Measurements from ENCODE around the gene ZNF710. TPM values are rescaled to one million over a fixed set of nuclear protein-coding genes. Genes with fewer than 3 reads are reported as not detected.

The ZNF710 gene
- total RNA-seq, 4 donors from 2014 or later: 5.4 to 13.9 (median 7.0) TPM

GRCh38 chr15:89980896-89981295 lies 20.2 kb upstream of the ZNF710 start:
- no peak for TF ChIP-seq CTCF (IDR thresholded peaks at IDR 0.05)
- ATAC-seq (ENCODE audit: low FRiP score): no peak

GRCh38 chr15:89982315-89983055 lies 18.6 kb upstream of the ZNF710 start:
- no peak for ATAC-seq (ENCODE audit: low FRiP score)
- no peak for TF ChIP-seq CTCF (IDR thresholded peaks at IDR 0.05)
- no peak for DNase-seq (ENCODE audit: low spot score)

More at GRCh38 chr15:89980896-89981295, 20.2 kb upstream of the ZNF710 start:
- no peak for DNase-seq (ENCODE audit: low spot score)

GRCh38 chr15:89984001-89984400 lies 17.1 kb upstream of the ZNF710 start:
- no peak for DNase-seq (ENCODE audit: low spot score)

GRCh38 chr15:89984421-89985010 lies 16.6 kb upstream of the ZNF710 start:
- no peak for TF ChIP-seq CTCF (IDR thresholded peaks at IDR 0.05)

More at GRCh38 chr15:89984001-89984400, 17.1 kb upstream of the ZNF710 start:
- TF ChIP-seq CTCF (IDR thresholded peaks at IDR 0.05): no peak
- ATAC-seq (ENCODE audit: low FRiP score): no peak

GRCh38 chr15:89985111-89985510 lies 16.0 kb upstream of the ZNF710 start:
- DNase-seq (ENCODE audit: low spot score) (no peak), ATAC-seq (ENCODE audit: low FRiP score) (no peak)
- TF ChIP-seq CTCF (IDR thresholded peaks at IDR 0.05): no peak

More at GRCh38 chr15:89984421-89985010, 16.6 kb upstream of the ZNF710 start:
- DNase-seq (ENCODE audit: low spot score) (no peak), ATAC-seq (ENCODE audit: low FRiP score) (no peak)

- no peak for TF ChIP-seq CTCF (IDR thresholded peaks at IDR 0.05)
- no peak for DNase-seq (ENCODE audit: low spot score)
- no peak for ATAC-seq (ENCODE audit: low FRiP score)
These were observed 9.8 kb upstream of the ZNF710 start for GRCh38 chr15:89991312-89991711.

- no peak for TF ChIP-seq CTCF (IDR thresholded peaks at IDR 0.05)
- DNase-seq (ENCODE audit: low spot score) (no peak), ATAC-seq (ENCODE audit: low FRiP score) (no peak)
These were observed 7.8 kb upstream of the ZNF710 start for GRCh38 chr15:89993349-89993748.

Data from omental fat pad (tissue), 4 donors.